Glutamatergic neuron (in vitro differentiated cells): ENCODE measurements around the gene STRADA. TPM values are rescaled to one million over a fixed set of nuclear protein-coding genes. Genes with fewer than 3 reads are reported as not detected.
A peak's percentile ranks its signal among the peaks of the same experiment; 100 is the strongest.

Experiments used
- DNase-seq: peaks from one replicate; pipeline ENCODE4 v3.0.0; 2022
- H3K27ac Mint-ChIP-seq: one replicate; pipeline ENCODE4 v1.8.0; 2020; ENCODE audit warnings: mild to moderate bottlenecking, mixed read lengths, inconsistent platforms; ENCODE audit not compliant: unreplicated experiment
- H3K27me3 Mint-ChIP-seq: one replicate; pipeline ENCODE4 v1.8.0; 2020; ENCODE audit warnings: mild to moderate bottlenecking, moderate library complexity, mixed read lengths, inconsistent platforms; ENCODE audit not compliant: unreplicated experiment
- H3K36me3 Mint-ChIP-seq: one replicate; pipeline ENCODE4 v1.8.0; 2020; ENCODE audit warnings: mild to moderate bottlenecking, mixed read lengths, inconsistent platforms; ENCODE audit not compliant: unreplicated experiment
- H3K4me1 Mint-ChIP-seq: one replicate; pipeline ENCODE4 v1.8.0; 2020; ENCODE audit warnings: mild to moderate bottlenecking, low read depth, mixed read lengths, inconsistent platforms; ENCODE audit not compliant: unreplicated experiment
- H3K4me3 Mint-ChIP-seq: one replicate; pipeline ENCODE4 v1.8.0; 2020; ENCODE audit warnings: mild to moderate bottlenecking, mixed read lengths, inconsistent platforms; ENCODE audit not compliant: unreplicated experiment
- H3K9me3 Mint-ChIP-seq: one replicate; pipeline ENCODE4 v1.8.0; 2020; ENCODE audit warnings: mild to moderate bottlenecking, moderate library complexity, mixed read lengths, inconsistent platforms; ENCODE audit not compliant: unreplicated experiment
- total RNA-seq: library from RNA; stranded (reverse); fragmentation: NEBNext Ultra II Directional; extraction: Animal tissue kit (Norgen Biotek cat#: 25700); gene quantifications from one replicate; pipeline ENCODE4 v1.2.1, GENCODE V29; 2021; ENCODE audit not compliant: unreplicated experiment
- TF ChIP-seq, protein P1 (sequence below): fragments of 200-600 bp; sonication (generic); IDR thresholded peaks from one replicate; pipeline ENCODE4 v1.5.0; 2021; ENCODE audit not compliant: partially characterized antibody, unreplicated experiment

STRADA gene
- total RNA-seq, 1 donor from 2014 or later, result 58.8 TPM

DNA sequence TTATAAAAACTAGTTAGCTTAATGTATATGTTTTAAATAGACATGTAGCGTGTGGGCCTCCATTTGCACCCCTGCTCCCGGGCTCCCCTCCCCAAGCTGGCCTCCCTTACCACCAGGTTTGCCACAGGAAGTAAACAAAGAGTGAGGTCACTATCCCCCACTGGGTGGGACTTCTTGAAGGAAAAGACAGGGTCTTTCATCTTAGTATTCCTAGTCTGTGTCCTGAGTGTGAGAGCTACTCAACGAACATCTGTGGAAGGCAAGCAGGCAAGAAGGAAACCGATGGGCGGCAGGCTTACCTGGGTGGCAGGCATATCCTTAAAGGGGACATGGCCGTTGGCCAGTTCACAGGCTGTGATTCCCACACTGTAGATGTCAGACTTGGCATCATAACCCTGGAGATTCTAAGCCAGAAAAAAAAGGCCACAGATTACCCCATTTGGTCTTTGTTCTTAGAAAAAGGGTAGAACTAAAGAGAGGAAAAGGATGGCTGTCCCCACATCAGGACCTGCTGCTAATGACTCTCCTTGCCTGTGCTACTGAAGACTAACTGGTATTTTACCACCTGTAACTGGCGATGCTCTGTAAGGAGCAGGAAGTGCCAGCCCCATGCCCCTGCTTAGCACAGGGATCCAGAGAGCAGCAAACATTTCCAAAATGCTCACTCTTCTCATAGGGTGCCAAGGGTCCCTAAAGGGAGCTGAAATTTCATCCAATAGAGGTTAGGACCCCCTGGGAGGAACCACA is 35.1 kb downstream of the STRADA start:
- Mint-ChIP-seq H3K27ac (no peak overlapping the region), H3K4me3 (no peak overlapping the region), H3K27me3 (peaks cover 12% of the 10 kb centered on the region), H3K36me3 (no peaks in the 10 kb centered on the region), H3K9me3 (peaks cover 13% of the 10 kb centered on the region), H3K4me1 (peaks cover 26% of the 10 kb centered on the region)
- DNase-seq, result no peak
- TF ChIP-seq, protein P1, sequence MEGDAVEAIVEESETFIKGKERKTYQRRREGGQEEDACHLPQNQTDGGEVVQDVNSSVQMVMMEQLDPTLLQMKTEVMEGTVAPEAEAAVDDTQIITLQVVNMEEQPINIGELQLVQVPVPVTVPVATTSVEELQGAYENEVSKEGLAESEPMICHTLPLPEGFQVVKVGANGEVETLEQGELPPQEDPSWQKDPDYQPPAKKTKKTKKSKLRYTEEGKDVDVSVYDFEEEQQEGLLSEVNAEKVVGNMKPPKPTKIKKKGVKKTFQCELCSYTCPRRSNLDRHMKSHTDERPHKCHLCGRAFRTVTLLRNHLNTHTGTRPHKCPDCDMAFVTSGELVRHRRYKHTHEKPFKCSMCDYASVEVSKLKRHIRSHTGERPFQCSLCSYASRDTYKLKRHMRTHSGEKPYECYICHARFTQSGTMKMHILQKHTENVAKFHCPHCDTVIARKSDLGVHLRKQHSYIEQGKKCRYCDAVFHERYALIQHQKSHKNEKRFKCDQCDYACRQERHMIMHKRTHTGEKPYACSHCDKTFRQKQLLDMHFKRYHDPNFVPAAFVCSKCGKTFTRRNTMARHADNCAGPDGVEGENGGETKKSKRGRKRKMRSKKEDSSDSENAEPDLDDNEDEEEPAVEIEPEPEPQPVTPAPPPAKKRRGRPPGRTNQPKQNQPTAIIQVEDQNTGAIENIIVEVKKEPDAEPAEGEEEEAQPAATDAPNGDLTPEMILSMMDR, result no peak

DNA sequence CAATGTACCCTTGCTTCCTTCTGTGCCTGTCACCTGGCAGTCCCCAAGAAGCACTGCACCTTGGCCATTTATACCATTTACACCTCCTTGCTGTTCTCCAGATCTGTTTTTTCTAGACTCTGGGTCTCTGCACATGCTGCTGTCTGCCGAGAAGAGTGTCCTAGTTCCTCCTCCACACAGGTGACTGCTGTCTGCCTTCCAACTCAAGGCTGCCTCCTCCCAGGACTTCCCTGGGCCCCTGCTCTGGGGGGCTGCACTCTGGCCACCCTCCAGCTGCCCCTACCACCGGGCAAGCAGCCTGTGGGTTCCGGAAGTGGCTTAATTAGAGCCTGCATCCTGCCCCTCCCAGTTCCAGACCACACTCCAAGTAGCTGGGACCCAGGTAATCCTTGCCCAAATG is 35.9 kb downstream of the STRADA start:
- Mint-ChIP-seq H3K27me3 (peaks cover 16% of the 10 kb centered on the region), H3K27ac (no peak overlapping the region), H3K36me3 (no peaks in the 10 kb centered on the region), H3K4me3 (peak overlapping the region; percentile 72), H3K9me3 (peaks cover 18% of the 10 kb centered on the region), H3K4me1 (peaks cover 27% of the 10 kb centered on the region)
- DNase-seq, result no peak
- TF ChIP-seq, protein P1, result no peak

DNA sequence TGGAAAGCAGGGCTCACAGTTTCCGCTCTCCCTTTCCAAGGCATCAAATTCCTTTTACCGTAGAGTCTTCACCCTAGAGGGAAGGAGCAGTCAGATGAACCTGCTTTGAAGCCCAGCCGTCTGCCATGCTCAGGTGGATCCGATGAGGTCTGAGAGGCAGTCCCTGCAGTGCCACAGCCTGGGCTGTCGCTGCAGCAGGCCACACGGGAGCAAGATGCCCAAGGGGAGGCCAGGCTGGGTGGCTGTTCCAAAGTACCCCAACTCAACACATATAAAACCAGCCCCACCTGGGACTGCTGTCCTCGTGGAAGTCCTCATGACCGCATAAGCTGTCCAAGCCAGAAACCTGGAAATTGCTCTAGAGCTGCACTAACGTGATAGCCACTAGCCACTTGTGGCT is 36.8 kb downstream of the STRADA start:
- H3K4me3 Mint-ChIP-seq, result no peak overlapping the region
- no peaks in the 10 kb centered on the region for H3K36me3 Mint-ChIP-seq
- TF ChIP-seq, protein P1, result no peak
- no peak overlapping the region for H3K27ac Mint-ChIP-seq
- peaks cover 27% of the 10 kb centered on the region for H3K4me1 Mint-ChIP-seq
- H3K9me3 Mint-ChIP-seq, result peaks cover 18% of the 10 kb centered on the region
- no peak for DNase-seq
- peaks cover 16% of the 10 kb centered on the region for H3K27me3 Mint-ChIP-seq

DNA sequence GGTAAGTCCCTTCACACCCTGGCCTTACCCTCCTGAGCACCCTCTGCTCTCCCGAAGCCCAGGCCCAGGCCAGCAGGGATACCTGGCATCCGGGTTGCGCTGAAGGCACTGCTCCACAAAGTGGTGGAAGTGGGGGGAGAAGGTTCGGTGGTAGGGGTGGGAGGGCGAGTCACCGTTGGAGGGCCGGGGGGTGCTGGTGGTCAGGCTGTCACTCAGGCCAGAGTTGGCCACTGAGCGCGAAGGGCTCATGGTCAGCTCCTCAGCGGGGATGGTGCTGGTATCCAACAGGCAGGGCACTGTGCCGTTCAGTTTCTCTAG is 37.4 kb downstream of the STRADA start:
- Mint-ChIP-seq H3K36me3 (no peaks in the 10 kb centered on the region), H3K27ac (no peak overlapping the region), H3K9me3 (peaks cover 18% of the 10 kb centered on the region), H3K4me1 (peaks cover 27% of the 10 kb centered on the region), H3K27me3 (peaks cover 16% of the 10 kb centered on the region), H3K4me3 (peak overlapping the region; percentile 95)
- no peak for DNase-seq
- TF ChIP-seq, protein P1, result no peak

DNA sequence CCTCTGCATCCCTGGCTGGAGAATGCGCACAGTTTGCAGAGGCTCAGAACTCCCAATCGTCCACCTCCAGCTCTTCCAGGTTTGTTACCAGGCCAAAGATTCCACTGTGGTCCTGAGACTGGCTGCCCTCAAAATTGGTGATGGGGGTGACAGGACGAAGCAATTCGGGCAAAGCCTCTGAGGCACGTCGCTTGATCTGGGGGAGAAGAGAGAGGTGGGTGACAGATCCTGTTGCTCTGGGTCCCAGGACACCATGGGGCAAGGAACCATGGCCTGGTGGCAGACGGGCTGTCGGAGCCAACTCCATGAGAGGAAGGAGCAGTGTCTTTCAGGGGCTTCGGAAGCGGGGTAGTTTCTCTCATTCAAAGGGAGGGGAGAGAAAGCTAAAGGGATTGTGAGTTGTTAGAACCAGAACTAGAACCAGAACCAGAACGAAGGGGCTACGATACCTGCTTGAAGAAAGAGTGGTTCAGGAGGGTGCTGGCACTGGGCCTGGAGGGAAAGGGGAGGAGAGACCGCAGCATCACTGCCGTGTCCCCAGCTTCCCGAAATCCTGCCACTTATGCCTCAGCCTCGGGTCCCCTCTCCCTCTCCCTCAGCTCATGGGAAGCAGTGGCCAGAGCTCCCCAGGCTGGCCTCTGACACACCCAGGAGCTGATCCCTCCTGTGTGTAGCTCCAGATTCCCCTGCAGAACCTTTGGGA is 37.9 kb downstream of the STRADA start:
- Mint-ChIP-seq H3K27ac (no peak overlapping the region), H3K4me3 (peak overlapping the region; percentile 95), H3K27me3 (peaks cover 16% of the 10 kb centered on the region), H3K4me1 (peaks cover 27% of the 10 kb centered on the region), H3K36me3 (no peaks in the 10 kb centered on the region), H3K9me3 (peaks cover 18% of the 10 kb centered on the region)
- TF ChIP-seq, protein P1, result no peak
- DNase-seq, result no peak
